ENCODE data around the gene GAGE13.
A peak's percentile ranks its signal among the peaks of the same experiment; 100 is the strongest.
"Not testable (repeated sequence)": the region's sequence is repeated elsewhere in the genome, so short reads cannot be mapped to it uniquely, and the experiment has no call there.

GAGE13 gene, protein sequence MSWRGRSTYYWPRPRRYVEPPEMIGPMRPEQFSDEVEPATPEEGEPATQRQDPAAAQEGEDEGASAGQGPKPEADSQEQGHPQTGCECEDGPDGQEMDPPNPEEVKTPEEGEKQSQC

GRCh38 chrX:49331282-49331681 lies at the start of gene GAGE13:
Gene GAGE13, plus strand, starts transcription at chrX:49331582. Its CDS starts 1,156 bp downstream, at chrX:49332738.
- H3K4me3 ChIP-seq (replicated peaks; ENCODE audit: low read depth, low read length); DNase-seq (ENCODE audit: extremely low read depth, low read depth): not testable (repeated sequence)

GRCh38 chrX:49282647-49283011 lies 48.8 kb upstream of the GAGE13 start:
- peak; percentile 15 for DNase-seq (ENCODE audit: extremely low read depth, low read depth)
- peak; percentile 24 for TF ChIP-seq CTCF (IDR thresholded peaks at IDR 0.05; ENCODE audit: low read depth, low read length, missing control alignments)

DNA sequence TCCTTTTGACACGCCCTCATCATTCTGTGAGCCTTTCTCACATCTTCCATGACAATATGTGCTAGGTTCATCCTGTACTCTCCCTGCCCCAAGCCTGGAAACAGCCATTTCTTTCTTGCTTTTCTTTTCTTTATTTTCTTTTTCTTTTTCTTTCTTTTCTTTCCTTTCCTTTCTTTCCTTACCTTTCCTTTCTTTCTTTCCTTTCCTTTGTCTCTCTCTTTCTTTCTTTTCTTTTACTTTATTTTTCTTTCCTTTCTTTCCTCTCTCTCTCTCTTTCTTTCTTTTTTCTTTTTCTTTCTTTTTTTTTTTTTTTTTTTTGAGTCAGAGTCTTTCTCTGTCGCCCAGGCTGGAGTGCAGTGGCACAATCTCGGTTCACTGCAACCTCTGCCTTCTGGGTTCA lies 47.2 kb upstream of the GAGE13 start:
- no peak for TF ChIP-seq CTCF (IDR thresholded peaks at IDR 0.05; ENCODE audit: low read depth, low read length, missing control alignments)
- no peak for DNase-seq (ENCODE audit: extremely low read depth, low read depth)
- no peak overlapping the region for H3K4me3 ChIP-seq (replicated peaks; ENCODE audit: low read depth, low read length)

More at GRCh38 chrX:49282647-49283011, 48.8 kb upstream of the GAGE13 start:
- no peak overlapping the region for H3K4me3 ChIP-seq (replicated peaks; ENCODE audit: low read depth, low read length)

- DNase-seq (ENCODE audit: extremely low read depth, low read depth), result no peak
- H3K4me3 ChIP-seq (replicated peaks; ENCODE audit: low read depth, low read length), result no peak overlapping the region
- TF ChIP-seq CTCF (IDR thresholded peaks at IDR 0.05; ENCODE audit: low read depth, low read length, missing control alignments), result no peak
Observed at GRCh38 chrX:49286136-49286535, 45.2 kb upstream of the GAGE13 start.

DNA sequence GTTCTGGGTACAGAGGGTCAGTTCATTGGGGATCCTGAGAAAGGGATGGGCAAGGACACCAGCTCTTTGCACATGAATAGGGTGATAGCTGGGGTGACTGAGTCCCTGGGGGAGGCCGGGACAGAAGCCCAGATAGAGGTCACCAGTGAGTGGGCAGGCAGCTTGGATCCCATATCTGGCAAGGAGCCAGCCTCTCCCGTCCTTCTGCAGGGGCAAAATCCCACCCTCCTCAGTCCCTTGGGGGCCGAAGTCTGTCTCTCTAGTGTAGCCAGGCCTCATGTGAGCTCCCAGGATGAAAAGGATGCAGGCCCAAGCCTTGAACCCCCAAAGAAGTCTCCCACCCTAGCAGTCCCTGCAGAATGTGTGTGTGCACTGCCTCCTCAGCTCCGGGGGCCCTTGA lies 44.8 kb upstream of the GAGE13 start:
- no peak for DNase-seq (ENCODE audit: extremely low read depth, low read depth)
- TF ChIP-seq CTCF (IDR thresholded peaks at IDR 0.05; ENCODE audit: low read depth, low read length, missing control alignments), result no peak
- no peak overlapping the region for H3K4me3 ChIP-seq (replicated peaks; ENCODE audit: low read depth, low read length)

DNA sequence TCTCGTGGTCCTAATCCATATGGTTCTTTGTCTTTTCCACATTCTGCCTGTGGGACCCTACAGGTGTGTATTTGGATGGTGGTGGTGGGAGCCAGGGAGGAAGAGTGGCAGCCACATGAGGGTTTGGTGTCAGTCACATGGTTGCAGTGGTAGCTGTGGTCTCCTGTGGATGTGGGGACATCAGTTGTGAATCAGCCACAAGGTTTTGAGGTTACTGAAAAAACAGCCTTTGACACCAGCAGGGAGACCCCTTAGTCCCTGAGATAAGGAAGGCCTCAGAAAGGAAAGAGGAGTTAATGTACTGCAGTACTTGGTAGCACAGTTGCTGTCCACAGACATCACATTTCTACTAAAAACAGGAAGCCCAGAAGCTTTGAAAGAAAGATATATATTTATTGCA lies 43.7 kb upstream of the GAGE13 start:
- no peak for TF ChIP-seq CTCF (IDR thresholded peaks at IDR 0.05; ENCODE audit: low read depth, low read length, missing control alignments)
- DNase-seq (ENCODE audit: extremely low read depth, low read depth), result no peak
- no peak overlapping the region for H3K4me3 ChIP-seq (replicated peaks; ENCODE audit: low read depth, low read length)

DNA sequence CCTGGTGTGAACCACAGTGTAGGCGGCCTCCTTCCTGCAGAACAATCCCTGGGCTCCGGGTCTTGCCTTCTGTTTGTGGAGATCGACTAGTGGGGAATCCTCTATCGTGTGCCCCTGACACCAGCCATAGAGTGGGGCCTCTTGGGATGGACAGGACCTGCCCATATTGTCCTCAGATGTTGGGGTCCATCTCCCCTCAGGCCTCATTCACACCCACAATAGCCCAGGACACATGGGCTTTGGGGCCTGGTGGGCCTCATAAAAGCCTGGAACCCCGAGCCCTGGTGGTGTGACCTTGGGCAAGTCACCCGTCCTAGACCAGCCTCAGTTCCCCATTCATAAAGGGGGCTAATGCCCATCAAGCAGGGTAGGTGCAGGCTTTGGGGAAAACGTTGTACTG lies 41.2 kb upstream of the GAGE13 start:
- H3K4me3 ChIP-seq (replicated peaks; ENCODE audit: low read depth, low read length), result no peak overlapping the region
- no peak for TF ChIP-seq CTCF (IDR thresholded peaks at IDR 0.05; ENCODE audit: low read depth, low read length, missing control alignments)
- no peak for DNase-seq (ENCODE audit: extremely low read depth, low read depth)
